ENCODE measurements around the gene CCDC89. TPM values are rescaled to one million over a fixed set of nuclear protein-coding genes. Genes with fewer than 3 reads are reported as not detected.
A peak's percentile ranks its signal among the peaks of the same experiment; 100 is the strongest.

Gene CCDC89
- total RNA-seq, 1 experiment from 2014 or later, result 0.26 TPM

- no peak for DNase-seq
- no peak for TF ChIP-seq CTCF (IDR thresholded peaks at IDR 0.05; ENCODE audit: unreplicated experiment)
- Mint-ChIP-seq H3K36me3 (ENCODE audit: insufficient read depth, unreplicated experiment) (no peaks in the 10 kb centered on the region), H3K4me3 (ENCODE audit: low read depth, unreplicated experiment) (no peak overlapping the region), H3K27ac (ENCODE audit: unreplicated experiment) (no peak overlapping the region), H3K9me3 (ENCODE audit: low read depth, unreplicated experiment) (no peaks in the 10 kb centered on the region), H3K27me3 (ENCODE audit: unreplicated experiment) (no peaks in the 10 kb centered on the region), H3K4me1 (ENCODE audit: low read depth, unreplicated experiment) (peaks cover 8% of the 10 kb centered on the region)
- intact Hi-C loops (cut with micrococcal nuclease; ENCODE audit: unreplicated experiment), result loop anchor here (10.0 kb wide), 1 partner anchor 47 kb away; no protein-coding TSS in a partner anchor
- no TSS peak for BruUV-seq (replicated peaks)
- CTCF ChIA-PET, result interaction anchor here (0.6 kb wide), 1 partner anchor 233 kb away, joined by 3 read pairs; no protein-coding TSS in a partner anchor
These were observed 12.2 kb upstream of the CCDC89 start for GRCh38 chr11:85698195-85698594.

DNA sequence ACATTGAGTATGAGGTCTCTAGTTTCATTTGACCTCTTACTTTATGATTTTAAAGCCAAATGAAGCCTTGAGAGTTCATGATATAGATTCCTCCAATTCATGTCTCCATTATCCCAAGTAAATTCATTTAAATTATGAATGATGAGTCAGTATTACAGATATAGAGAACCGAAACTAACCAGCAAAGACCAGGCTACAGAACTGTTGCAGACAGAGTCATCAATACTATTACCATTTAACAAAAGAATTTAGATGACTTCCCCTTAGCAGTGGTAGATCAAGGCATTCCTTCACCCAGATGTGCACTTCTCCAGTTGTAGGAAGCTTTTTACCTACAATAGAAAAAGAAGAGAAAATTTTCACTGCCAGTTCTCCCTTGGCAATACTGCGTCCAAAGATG is 11.8 kb upstream of the CCDC89 start:
- TF ChIP-seq CTCF (IDR thresholded peaks at IDR 0.05; ENCODE audit: unreplicated experiment), result no peak
- H3K9me3 Mint-ChIP-seq (ENCODE audit: low read depth, unreplicated experiment), result no peaks in the 10 kb centered on the region
- no peak overlapping the region for H3K27ac Mint-ChIP-seq (ENCODE audit: unreplicated experiment)
- H3K27me3 Mint-ChIP-seq (ENCODE audit: unreplicated experiment), result no peaks in the 10 kb centered on the region
- intact Hi-C loops (cut with micrococcal nuclease; ENCODE audit: unreplicated experiment), result loop anchor here (10.0 kb wide), 1 partner anchor 47 kb away; no protein-coding TSS in a partner anchor
- H3K4me3 Mint-ChIP-seq (ENCODE audit: low read depth, unreplicated experiment), result no peak overlapping the region
- CTCF ChIA-PET, result no interaction called here
- DNase-seq, result no peak
- H3K4me1 Mint-ChIP-seq (ENCODE audit: low read depth, unreplicated experiment), result peaks cover 8% of the 10 kb centered on the region
- H3K36me3 Mint-ChIP-seq (ENCODE audit: insufficient read depth, unreplicated experiment), result no peaks in the 10 kb centered on the region
- BruUV-seq (replicated peaks), result no TSS peak

DNA sequence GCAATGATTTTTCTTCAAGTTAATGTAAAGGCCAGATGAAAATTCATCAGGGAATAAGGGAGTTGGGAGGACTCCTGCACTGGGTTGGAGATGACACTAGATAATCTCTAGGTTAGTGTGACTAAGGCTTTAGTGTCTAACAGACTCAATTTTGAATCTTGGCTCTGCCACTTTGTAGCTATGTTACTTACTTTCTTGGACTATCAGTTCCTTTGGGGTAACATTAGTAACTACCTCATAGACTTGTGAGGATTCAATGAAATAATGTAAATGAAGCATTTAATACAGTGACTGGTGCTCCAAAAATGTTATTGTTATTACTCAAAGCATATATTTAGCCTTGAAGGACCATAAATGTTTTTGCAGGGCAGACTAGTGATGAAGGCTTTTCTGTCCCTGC is 9.6 kb upstream of the CCDC89 start:
- H3K4me1 Mint-ChIP-seq (ENCODE audit: low read depth, unreplicated experiment), result peaks cover 21% of the 10 kb centered on the region
- no peaks in the 10 kb centered on the region for H3K9me3 Mint-ChIP-seq (ENCODE audit: low read depth, unreplicated experiment)
- BruUV-seq (replicated peaks), result no TSS peak
- H3K4me3 Mint-ChIP-seq (ENCODE audit: low read depth, unreplicated experiment), result no peak overlapping the region
- intact Hi-C loops (cut with micrococcal nuclease; ENCODE audit: unreplicated experiment), result loop anchor here (2.0 to 10.0 kb wide), 2 partner anchors 49 to 129 kb away; no protein-coding TSS in a partner anchor
- no peak for DNase-seq
- H3K27ac Mint-ChIP-seq (ENCODE audit: unreplicated experiment), result no peak overlapping the region
- no peaks in the 10 kb centered on the region for H3K36me3 Mint-ChIP-seq (ENCODE audit: insufficient read depth, unreplicated experiment)
- no peak for TF ChIP-seq CTCF (IDR thresholded peaks at IDR 0.05; ENCODE audit: unreplicated experiment)
- CTCF ChIA-PET, result no interaction called here
- H3K27me3 Mint-ChIP-seq (ENCODE audit: unreplicated experiment), result no peaks in the 10 kb centered on the region

DNA sequence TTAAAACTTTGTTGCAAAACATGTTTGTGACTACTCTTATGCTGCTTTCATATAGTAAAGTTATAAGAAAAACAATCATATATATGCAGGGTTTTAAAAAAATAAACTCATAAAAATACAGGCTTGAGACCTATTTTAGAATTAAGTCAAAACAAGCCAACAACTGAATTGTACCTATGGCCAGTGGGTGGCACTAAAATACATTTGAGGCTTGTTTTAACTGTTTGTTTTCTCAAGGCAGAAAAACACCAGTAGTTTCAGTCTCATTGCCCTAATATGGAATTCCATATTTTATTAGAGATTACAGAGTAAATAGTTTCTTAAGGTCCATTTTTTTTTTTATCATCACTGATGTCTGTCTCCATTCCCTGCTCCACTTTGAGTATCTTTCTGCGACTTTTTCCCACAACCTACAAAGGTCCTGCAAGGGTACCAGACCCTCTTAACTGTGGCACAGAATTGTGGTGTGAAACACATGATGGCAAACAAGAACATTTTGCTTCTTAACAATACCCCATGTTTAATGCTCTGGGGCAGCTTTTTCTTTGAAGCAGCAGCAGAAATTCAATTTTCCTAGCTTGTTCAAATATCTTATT is 8.5 kb upstream of the CCDC89 start:
- CTCF ChIA-PET, result no interaction called here
- no peak for TF ChIP-seq CTCF (IDR thresholded peaks at IDR 0.05; ENCODE audit: unreplicated experiment)
- H3K4me1 Mint-ChIP-seq (ENCODE audit: low read depth, unreplicated experiment), result peaks cover 18% of the 10 kb centered on the region
- H3K27ac Mint-ChIP-seq (ENCODE audit: unreplicated experiment), result no peak overlapping the region
- intact Hi-C loops (cut with micrococcal nuclease; ENCODE audit: unreplicated experiment), result loop anchor here (2.0 to 10.0 kb wide), 2 partner anchors 50 to 130 kb away; no protein-coding TSS in a partner anchor
- H3K36me3 Mint-ChIP-seq (ENCODE audit: insufficient read depth, unreplicated experiment), result no peaks in the 10 kb centered on the region
- peak; percentile 6 for DNase-seq
- BruUV-seq (replicated peaks), result no TSS peak
- H3K9me3 Mint-ChIP-seq (ENCODE audit: low read depth, unreplicated experiment), result no peaks in the 10 kb centered on the region
- no peak overlapping the region for H3K4me3 Mint-ChIP-seq (ENCODE audit: low read depth, unreplicated experiment)
- H3K27me3 Mint-ChIP-seq (ENCODE audit: unreplicated experiment), result no peaks in the 10 kb centered on the region

Data from Calu3 (cell line).